Ishikawa (cell line): ENCODE results near the gene RWDD1.

Source experiments
- CEBPB ChIP-seq: IDR thresholded peaks from 2 replicates; pipeline ENCODE4 v1.6.1; 2012
- CREB1 ChIP-seq: IDR thresholded peaks from 2 replicates; pipeline ENCODE4 v1.6.1; 2012; ENCODE audit warnings: low read depth
- EGR1 ChIP-seq: IDR thresholded peaks from 2 replicates; pipeline ENCODE4 v1.6.1; 2012
- EP300 ChIP-seq: IDR thresholded peaks from 2 replicates; pipeline ENCODE4 v1.6.1; 2012; ENCODE audit warnings: borderline replicate concordance
- FOXM1 ChIP-seq: IDR thresholded peaks from 2 replicates; pipeline ENCODE4 v1.6.1; 2012; ENCODE audit warnings: low read depth, borderline replicate concordance
- NFIC ChIP-seq: IDR thresholded peaks from 2 replicates; pipeline ENCODE4 v1.6.1; 2012
- RAD21 ChIP-seq: IDR thresholded peaks from 2 replicates; pipeline ENCODE4 v1.6.1; 2012; ENCODE audit warnings: low read depth
- TAF1 ChIP-seq: IDR thresholded peaks from 2 replicates; pipeline ENCODE4 v1.6.1; 2012; ENCODE audit warnings: low read depth, mild to moderate bottlenecking
- TCF12 ChIP-seq: IDR thresholded peaks from 2 replicates; pipeline ENCODE4 v1.6.1; 2012; ENCODE audit warnings: low read depth
- TEAD4 ChIP-seq: IDR thresholded peaks from 2 replicates; pipeline ENCODE4 v1.6.1; 2012
- YY1 ChIP-seq: IDR thresholded peaks from 2 replicates; pipeline ENCODE4 v1.6.1; 2012; ENCODE audit warnings: low read depth
- ZBTB7A ChIP-seq: IDR thresholded peaks from 2 replicates; pipeline ENCODE4 v1.6.1; 2012; ENCODE audit warnings: low read depth
- TF ChIP-seq, protein P1 (sequence below): IDR thresholded peaks from 2 replicates; pipeline ENCODE4 v1.6.1; 2012
- TF ChIP-seq, protein P2 (sequence below): IDR thresholded peaks from 2 replicates; pipeline ENCODE4 v1.6.1; 2012
- TF ChIP-seq, protein P3 (sequence below): IDR thresholded peaks from 2 replicates; pipeline ENCODE4 v1.6.1; 2012; ENCODE audit warnings: low read depth, mild to moderate bottlenecking

Gene RWDD1

DNA sequence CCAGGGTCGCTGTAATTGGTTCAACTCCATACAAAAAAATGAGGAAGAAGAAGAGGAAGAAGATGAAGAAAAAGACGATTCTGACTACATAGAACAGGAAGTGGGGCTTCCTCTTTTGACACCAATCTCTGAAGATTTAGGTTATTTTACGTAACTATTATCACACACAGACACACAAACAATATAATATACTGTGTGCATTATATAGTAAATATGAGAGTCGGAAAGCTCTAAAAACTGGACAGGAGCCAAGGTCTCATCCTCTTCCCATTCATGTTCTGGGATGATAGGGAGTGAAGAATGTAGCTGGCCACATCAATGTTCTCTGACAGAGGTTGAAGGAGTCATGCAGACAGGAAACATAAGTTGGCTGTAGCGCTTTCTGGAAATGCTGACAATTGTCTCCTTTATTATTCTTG lies 58.3 kb downstream of the RWDD1 start:
- TF ChIP-seq CEBPB (no peak), EGR1 (no peak), YY1 (no peak), RAD21 (no peak), CREB1 (no peak)

DNA sequence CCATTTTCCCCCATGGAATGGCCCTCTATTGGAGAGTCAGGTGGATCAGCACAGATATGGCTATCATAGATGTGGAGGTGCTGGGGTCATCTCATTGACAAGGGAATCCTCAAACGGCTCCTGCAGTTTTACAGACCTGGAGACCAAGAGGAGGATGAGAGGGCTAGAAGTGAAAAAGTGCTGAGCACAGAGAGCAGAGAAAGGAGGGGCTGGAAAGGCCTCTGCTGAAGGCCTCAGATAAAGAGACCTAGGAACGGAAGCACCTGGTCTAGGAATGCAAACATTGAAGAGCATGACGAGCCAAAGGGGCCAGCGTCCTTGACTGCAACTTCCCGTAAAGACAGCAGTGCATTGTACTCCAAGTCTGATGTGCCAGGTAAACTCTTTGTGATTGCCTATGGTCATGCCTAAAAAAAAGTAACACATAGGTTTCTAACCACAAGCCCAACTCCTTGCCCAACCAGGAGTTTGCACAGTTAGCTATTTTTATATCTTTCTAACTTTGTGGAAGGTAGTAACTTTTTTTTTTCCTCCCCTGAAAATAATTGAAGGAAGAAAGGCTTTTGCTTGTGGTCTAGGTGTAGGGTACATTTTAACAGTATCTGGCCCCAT lies 60.2 kb downstream of the RWDD1 start:
- TF ChIP-seq, protein P1, sequence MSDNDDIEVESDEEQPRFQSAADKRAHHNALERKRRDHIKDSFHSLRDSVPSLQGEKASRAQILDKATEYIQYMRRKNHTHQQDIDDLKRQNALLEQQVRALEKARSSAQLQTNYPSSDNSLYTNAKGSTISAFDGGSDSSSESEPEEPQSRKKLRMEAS = no peak
- TF ChIP-seq, protein P2, sequence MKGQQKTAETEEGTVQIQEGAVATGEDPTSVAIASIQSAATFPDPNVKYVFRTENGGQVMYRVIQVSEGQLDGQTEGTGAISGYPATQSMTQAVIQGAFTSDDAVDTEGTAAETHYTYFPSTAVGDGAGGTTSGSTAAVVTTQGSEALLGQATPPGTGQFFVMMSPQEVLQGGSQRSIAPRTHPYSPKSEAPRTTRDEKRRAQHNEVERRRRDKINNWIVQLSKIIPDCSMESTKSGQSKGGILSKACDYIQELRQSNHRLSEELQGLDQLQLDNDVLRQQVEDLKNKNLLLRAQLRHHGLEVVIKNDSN = no peak
- TF ChIP-seq, protein P3, sequence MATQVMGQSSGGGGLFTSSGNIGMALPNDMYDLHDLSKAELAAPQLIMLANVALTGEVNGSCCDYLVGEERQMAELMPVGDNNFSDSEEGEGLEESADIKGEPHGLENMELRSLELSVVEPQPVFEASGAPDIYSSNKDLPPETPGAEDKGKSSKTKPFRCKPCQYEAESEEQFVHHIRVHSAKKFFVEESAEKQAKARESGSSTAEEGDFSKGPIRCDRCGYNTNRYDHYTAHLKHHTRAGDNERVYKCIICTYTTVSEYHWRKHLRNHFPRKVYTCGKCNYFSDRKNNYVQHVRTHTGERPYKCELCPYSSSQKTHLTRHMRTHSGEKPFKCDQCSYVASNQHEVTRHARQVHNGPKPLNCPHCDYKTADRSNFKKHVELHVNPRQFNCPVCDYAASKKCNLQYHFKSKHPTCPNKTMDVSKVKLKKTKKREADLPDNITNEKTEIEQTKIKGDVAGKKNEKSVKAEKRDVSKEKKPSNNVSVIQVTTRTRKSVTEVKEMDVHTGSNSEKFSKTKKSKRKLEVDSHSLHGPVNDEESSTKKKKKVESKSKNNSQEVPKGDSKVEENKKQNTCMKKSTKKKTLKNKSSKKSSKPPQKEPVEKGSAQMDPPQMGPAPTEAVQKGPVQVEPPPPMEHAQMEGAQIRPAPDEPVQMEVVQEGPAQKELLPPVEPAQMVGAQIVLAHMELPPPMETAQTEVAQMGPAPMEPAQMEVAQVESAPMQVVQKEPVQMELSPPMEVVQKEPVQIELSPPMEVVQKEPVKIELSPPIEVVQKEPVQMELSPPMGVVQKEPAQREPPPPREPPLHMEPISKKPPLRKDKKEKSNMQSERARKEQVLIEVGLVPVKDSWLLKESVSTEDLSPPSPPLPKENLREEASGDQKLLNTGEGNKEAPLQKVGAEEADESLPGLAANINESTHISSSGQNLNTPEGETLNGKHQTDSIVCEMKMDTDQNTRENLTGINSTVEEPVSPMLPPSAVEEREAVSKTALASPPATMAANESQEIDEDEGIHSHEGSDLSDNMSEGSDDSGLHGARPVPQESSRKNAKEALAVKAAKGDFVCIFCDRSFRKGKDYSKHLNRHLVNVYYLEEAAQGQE = no peak
- no peak for TF ChIP-seq TEAD4
- TF ChIP-seq CEBPB = no peak
- TF ChIP-seq YY1 = no peak

DNA sequence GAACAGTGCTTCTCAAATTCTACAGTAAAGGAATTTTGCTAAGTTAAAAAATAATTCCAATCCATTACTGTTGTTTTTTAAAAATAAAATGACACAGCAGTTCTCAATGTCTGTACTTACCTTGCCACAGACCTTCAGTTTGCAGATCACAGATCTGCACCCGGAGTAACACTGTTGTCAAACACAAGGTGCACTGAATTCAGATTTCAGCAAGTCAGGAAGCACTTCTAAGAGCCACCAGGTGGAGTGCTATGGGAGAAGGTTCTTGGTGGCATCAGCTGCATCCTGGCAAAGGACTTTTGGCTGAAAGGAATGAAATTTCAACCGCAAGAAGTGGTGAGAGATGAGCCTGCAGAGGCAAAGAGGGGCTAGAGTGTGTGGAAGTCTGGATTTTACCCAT lies 62.4 kb downstream of the RWDD1 start:
- no peak for TF ChIP-seq RAD21
- TF ChIP-seq CEBPB = no peak
- TF ChIP-seq TCF12 = no peak
- TF ChIP-seq, protein P2 = no peak
- no peak for TF ChIP-seq NFIC
- no peak for TF ChIP-seq FOXM1
- no peak for TF ChIP-seq EGR1
- no peak for TF ChIP-seq YY1
- no peak for TF ChIP-seq TEAD4
- no peak for TF ChIP-seq CREB1
- TF ChIP-seq ZBTB7A = no peak
- no peak for TF ChIP-seq EP300
- no peak for TF ChIP-seq TAF1
- TF ChIP-seq, protein P3 = no peak
- TF ChIP-seq, protein P1 = no peak
